Left renal pelvis (tissue), 4 donors: ENCODE results near the gene LBHD2. TPM values are rescaled to one million over a fixed set of nuclear protein-coding genes. Genes with fewer than 3 reads are reported as not detected.

Experiments used
- DNase-seq, 4 donors: peaks; one replicate each; pipeline ENCODE4 v3.0.0-alpha.2; 2013; ENCODE audit warnings: low read depth in 4 of 4, low spot score in 3 of 4
- polyA plus RNA-seq, 4 donors: library from polyadenylated mRNA; unstranded; fragments of 120-200 nt; gene quantifications; one replicate each; pipeline ENCODE4 v1.2.1, GENCODE V29; 2013; ENCODE audit not compliant: insufficient read length in 4 of 4

The LBHD2 gene
- polyA plus RNA-seq, 4 donors = not detected

DNA sequence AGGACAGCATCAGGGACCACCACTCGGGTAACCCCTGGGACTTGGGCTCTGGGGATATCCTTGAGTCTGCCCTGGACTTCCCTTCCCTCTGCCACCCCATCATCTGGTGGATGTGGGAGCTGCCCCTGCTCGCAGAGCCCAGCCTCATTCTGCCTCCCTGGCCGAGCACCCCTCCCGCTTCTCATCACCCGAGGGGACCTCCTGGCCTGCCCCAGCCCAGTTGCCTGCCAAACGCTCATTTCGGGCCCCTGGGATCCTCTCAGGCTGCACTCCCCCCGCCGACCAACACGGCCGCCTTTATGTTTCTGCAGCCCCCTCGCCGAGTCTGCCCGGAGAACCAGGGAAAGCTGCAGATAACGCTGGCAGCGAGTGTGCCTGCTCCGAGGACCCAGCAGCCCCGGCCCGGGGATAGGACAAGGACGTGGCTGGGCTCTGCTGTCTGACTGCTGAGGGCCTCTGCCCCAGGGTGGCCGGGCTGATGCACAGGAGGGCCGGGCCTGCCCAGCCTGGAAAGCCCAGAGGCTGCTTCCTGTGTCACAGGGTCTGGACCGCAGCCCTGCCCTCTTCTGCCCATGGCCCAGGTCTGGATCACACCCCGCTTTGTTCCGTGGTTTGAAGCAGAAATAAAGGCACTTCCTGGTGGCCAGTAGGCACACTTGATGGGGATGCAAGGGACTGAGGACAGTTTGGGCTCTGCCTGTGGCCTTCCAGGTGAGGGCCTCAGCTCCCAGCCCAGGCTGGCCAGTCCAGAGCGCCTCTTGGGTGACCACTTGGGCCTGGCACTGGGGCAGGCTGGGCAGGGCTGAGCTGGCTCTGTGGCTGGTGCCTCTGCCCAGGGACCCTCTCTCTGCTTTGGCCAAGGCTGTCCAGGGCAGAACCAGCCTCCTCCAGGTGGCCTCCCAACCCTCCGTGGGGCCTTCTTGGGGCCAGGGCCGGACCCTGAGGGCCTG, 5.7 kb downstream of the LBHD2 start:
- no peak for DNase-seq

DNA sequence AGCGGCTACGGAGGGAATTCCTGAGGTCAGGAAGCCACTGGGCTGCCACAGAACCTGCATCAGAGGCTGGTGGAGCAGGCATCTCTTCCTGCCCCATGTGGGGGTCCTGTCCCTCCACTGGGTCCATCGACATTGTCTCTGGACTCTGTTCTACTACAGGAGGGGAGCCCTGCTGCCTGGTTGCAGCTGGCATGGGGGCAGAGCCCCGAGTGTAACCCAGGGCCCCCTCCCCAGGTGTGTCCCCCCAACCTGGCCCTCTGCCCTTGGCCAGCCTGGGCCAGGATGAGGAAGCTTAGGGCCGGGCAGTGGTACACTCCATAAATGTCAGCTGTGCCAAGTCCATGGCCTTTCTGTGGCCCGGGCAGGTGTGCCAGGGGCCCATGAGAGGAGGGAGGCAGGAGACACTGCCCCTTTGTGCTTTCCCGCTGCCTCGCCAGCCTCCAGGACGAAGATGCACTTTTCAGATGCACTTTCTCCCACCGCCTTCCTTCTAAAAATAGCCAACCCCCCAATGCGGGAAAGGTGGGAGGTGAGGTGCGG, 6.5 kb downstream of the LBHD2 start:
- DNase-seq = no peak

DNA sequence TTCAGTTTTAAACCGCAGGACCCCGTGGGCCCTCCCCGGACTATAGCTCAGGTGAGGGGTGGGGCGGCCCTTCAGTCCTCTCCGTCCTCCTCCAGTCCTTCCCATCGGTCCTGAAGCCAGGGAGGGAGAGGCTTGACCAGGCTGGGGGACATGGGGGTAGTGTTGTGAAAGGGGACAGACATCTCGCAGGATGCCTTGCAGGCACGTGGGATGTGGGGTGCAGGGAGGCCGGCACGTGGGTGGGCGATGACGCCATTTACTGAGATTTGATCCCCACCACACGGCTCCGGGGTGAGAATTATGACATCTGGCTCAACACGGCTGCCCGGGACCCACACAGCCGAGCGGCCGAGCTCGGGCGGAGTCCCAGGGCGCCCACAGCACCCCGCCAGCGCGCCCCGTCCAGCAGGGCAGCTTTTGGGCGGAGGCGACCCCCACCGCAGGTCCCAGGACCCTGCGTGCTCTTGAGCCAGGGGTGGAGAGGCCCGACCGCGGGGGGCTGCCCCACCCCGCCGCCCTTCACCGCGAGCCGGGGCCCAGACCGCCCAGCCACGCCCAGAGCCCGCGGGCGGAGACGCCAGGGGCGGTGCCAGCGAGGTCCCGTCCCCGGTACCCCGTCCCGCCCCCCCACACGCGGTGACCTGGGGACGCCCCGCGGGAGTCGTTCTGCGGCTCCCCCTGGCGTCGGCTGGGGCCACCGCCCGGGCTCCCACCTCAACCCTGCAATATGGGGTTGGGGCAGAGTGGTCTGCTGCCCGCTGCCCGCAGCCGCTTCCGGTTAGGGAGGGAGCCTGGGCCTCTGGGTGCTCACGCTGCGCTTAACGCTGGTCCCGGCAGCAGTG, 7.3 kb downstream of the LBHD2 start:
- DNase-seq = no peak

DNA sequence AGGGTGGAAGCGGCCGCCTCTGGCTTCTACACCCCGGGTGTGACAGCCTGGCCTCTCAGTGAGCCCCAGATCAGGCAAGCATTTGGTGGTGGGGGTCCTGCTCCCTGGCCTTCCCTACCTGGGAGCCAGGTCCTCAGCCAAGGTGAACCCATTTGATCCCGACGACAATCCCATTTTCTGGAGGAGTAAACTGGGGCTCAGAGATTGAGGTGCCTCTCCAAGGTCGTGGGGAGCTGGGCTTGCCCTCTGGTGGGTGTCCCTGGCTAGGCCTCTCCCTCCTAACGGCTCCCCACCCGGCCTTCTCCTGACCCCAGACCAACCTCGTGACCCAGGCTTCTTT, 7.8 kb downstream of the LBHD2 start:
- DNase-seq = no peak

DNA sequence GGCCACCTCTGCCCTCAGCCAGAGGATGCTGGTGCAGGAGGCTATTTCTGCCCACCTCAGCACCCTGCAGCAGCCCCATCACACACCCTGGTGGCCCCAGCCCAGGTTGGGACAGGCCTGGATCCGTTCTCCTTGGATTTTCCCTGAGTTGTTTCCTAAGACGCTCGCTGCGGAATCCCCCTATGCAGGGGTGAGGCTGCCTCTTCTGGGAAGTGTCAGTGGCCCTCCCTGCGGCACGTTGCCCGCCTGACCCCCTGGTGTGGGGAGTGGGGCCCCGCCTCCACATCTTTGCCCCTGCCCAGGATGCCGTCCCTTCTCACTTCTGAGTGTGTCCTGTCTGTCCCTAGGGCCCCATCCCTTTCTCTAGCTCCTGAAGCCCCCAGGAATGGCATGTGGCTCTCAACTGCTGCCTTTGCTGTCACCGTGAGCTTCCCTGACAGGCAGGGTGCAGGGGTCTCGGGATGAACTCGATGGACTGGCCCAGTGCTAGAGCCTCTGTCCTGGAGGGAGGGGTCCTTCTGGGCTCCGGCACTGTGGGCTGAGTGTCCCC, 9.9 kb downstream of the LBHD2 start:
- DNase-seq = no peak

DNA sequence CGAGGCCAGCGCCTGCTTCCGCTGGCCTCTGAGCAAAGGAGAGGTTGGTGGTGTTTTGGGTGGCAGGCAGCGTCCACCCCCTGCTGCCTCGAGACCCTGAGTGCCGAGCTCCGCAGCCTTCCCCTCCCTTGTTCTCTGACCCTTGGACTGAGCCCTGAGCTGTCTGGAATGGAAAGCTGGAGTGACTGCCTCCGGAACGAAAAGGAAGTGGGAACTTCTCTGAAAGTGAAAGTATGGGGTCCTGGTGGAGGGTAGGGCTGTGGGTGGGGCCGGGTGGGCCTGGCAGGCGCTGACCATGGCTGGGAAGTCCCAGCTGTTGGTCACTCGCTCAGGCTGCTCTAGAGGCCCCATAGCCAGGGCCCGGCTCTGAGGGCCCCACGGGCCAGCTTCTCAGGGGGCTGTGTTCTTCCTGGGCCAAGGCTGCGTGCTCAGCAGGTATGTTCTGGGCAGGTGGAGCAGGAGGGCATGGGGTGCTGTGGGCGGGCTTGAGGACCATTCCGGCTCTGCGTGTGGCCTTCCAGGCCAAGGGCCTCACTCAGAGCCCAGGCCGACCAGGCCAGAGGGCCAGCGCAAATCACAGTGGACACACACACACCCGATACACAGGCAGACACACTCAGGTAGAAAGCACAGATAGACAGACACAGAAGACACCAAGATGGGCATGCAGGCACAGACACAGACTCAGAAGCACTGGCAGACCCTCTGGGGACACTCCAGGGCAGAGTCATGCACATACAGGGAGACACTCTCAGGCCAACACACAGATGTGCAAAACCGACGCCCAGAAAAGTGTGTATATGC, 10.6 kb downstream of the LBHD2 start, which contains the start of gene EXOC3L4:
TSS of gene EXOC3L4 (plus strand) at position 320 of the 804 bp plus-strand sequence. CDS start 5,495 bp downstream, outside the sequence.
- no peak for DNase-seq

DNA sequence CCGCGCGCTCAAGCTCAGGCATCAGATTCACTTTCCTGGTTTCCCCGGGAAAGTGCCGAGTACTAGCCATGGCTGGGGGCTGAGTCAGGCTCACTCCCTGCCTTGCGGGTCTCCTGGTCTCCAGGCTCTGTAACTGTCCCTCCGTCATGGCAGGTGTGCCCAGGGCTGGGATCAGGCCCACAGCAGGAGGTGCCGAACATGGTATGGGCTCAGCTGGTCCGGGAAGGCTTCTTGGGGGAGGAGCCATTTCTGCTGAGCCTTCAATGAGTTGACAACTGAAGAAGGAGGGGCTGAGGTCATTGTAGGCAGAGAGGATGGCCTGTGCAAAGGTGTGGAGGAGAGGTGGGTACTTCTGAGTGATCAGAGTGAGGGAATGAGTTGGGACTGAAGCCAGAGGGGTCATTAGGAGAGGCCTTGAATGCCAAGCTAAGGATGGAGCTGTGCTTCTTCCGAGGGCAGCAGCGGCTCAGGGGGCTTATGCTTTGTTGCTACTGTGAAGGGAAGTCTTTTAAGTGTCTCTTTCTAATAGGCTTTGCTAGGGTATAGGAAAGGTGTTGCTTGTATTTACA, 11.3 kb downstream of the LBHD2 start:
- DNase-seq = no peak

DNA sequence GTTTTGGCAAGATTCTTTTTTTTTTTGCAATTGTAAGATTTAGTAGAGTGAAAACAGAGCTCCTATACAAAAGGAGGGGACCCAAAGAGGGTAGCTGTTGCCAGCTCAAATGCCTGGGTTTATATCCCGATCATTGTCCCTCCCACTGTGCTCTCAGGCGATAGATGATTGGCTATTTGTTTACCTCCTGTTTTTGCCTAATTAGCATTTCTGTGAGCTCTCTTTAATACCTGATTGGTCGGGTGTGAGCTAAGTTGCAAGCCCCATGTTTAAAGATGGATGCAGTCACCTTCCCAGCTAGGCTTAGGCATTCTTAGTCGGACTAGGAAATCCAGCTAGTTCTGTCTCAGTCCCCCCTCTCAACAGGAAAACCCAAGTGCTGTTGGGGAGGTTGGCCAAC, 12.4 kb downstream of the LBHD2 start:
- no peak for DNase-seq

DNA sequence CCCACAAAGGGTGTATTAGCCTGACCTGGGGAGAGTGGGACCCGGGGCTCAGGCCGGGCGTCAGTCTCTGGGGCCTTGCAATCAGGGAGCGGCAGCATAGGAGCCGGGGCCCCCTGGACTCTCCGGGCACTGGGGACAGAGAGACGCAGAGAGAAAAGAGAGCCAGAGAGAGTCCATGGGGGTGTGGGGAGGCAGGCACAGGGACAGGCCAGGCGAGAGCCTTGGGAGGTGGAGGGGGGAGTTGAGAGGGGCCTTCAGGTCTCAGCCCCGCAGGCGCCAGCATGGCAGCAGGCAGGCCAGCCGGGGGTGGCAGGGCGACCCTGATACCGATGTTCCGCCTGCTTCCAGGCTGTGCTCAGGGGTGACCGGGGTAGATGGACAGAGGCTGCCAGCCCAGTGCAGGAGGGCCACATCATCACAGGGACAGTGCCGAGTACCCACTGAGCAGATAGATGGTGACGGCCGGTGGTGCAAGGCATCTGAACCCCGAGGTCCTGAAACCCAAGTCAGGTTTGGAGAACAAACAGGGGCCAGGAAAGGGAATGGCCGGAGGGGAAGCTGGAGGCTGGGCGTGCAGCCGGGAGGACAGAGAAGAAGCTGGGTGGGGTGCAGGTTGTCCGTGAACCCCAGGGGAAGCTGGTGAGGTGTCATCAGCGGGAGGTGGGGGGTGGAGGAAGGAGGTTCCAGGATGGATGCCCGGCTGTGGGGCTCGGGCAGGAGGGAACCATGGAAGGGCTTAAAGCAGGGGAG, 13.4 kb downstream of the LBHD2 start:
- DNase-seq = no peak

DNA sequence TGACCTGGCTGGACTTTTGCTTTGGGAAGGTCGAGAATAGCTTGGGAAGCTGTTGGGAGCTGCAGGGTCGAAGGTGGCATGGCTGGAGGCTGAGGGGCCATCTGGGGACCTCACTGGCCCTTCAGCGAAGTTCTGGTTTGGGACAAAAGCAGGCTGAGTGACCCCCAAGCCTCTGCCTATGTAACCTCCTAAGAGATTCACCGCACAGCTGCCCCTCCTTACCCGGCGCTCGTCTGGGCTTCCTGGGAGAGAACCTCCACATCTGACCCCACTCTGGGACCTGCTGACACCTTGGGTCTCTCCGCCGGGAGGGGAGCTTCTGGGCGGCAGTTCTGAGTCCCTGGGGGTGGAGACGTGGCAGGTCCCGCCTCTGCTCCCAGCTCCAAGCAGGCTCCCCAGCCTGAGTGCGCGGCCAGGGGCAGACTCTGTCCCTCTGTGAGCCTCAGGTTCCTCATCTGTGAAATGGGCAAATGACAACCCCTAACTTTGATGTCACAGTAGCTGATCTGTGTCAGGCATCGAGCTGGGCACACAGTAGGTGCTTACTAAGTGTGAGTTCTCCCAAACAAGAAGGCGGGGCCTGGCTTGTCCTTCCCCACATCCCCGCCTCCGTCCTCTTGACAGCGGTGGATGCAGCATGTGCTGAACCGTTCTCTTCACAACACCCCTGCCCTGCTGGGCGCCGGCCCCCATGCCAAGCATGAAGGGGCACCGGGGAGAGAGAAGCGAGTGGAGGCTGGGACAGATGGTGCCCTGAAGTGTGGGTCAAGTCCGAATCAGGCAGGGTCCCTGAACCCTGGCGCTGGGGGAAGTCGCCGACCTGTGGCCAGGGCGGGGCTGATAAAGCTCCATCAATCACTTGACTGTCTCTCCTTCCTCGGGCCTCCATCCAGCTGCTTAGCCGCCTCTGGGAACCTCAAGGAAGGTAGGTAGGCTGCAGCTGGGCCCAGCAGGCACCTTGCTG, 14.3 kb downstream of the LBHD2 start:
- no peak for DNase-seq

DNA sequence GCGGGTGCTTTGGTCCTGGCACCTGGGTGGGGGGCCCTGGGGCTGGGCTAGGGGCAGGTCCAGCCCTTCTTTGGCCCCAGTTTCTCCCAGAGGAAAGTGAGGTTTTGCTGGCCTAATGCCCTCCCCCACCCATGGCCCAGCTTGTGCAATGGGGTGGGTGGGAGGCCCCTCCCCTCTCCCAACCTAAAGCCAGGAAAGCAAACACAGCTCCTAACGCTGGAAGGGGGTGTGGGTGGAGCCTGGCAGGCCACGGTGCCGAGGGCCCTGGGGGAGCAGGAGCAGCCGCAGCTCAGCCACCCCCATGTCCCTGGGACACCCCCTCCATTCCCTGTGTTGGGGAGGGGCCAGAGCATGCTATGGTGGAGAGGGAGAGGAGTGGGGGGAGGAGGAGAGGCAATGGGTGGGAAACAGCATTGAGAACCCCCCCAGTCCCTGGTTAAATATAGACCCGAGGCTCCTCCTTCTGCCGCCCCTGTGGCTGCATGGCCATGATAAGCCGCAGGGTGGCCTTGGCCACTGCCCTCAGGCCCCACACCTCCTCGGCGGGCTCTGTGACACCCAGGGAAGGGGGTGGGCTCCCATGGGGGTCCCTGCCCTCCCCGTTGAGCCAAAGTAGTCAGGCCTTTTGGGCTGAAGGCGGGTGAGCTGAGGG, 15.2 kb downstream of the LBHD2 start:
- DNase-seq = no peak

DNA sequence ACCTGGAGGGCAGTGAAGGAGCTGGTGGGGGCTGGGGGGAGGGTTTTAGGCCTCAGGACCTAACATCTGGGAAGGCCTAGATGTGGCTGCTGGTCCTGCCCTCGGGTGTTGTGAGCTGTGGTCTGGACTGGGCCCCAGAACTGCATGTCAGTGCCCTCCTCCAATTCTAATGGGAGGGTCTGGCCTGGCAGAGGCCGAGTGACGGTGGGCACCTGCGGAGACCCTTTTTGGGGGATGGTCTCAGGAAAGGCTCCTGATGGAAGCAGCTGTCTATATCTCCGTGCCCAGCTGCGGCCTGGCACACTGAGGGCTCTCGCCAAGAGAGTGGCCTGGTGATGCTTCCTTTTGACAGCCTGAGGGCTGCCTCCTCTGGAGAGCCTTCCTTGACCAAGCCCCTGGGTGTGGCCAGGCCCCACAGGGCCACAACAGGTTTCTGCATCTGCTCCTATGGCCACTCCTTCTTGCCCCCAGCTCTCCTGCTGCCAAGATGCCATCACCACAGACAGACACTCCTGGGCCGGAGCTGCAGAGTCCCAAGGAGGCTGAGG, 15.8 kb downstream of the LBHD2 start:
- DNase-seq = no peak

DNA sequence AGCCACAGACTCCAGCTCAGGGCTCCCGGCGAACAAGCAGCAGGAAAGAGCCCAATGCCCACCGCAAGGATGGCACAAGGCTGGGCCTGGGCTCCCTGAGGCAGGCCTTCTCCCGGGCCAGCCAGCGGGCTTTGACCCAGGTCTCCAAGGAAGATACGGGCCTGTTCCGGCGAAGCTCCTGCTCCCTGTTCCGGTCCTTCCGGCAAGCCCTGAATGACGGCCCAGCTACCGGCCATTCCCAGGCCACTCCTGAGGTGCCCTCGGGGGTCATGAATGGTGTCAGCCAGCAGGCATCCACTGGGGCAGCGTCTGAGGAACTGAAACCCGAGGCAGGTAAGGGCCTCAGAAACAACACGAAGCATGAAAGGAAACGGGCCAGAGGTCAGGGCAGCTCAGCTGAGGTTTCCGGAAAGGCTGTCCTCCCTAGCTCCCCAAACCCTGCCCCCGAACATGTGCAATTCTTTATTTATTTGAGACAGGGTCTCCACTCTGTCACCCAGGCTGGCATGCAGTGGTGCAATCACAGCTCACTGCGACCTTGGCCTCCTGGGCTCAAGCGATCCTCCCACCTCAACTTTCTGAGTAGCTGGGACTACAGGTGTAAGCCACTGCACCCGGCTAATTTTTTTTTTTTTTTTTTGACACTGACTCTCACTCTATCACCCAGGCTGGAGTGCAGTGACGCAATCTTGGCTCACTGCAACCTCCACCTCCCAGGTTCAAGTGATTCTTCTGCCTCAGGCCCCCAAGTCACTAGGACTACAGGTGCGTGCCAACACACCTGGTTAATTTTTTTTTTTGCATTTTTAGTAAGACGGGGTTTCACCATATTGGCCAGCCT, 16.5 kb downstream of the LBHD2 start:
- no peak for DNase-seq

DNA sequence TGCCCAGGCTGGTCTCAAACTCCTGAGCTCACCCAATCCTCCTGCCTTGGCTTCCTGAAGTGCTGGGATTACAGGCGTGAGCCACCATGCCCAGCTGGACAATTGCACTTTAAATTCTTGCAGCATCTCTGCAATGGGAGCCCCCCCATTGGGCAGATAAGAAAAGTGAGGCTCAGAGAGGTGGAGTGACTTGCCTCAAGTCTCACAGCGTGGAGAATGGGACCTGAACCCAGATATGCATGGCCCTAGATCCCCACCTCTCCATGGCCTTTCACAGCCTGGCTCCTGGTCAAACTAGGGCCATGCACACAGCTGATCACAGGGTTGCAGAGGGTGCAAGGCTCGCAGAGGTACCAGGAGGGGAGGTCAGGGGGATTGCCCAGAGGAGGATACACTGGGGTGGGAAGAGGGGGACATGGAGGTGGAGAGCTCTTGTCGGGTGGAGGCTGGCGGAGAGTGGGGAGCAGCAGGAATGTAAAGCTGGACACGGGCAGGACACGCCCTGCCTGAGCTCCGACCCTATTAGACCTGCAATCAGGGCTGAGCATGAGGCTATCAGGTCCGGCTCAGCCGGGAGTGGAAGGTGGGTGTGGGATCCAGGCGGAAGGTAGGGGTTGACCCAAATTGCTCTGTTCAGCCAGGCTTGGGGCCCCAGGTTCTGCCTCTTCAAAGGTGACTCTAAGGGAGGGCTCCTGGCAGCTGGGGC, 17.4 kb downstream of the LBHD2 start:
- DNase-seq = no peak

DNA sequence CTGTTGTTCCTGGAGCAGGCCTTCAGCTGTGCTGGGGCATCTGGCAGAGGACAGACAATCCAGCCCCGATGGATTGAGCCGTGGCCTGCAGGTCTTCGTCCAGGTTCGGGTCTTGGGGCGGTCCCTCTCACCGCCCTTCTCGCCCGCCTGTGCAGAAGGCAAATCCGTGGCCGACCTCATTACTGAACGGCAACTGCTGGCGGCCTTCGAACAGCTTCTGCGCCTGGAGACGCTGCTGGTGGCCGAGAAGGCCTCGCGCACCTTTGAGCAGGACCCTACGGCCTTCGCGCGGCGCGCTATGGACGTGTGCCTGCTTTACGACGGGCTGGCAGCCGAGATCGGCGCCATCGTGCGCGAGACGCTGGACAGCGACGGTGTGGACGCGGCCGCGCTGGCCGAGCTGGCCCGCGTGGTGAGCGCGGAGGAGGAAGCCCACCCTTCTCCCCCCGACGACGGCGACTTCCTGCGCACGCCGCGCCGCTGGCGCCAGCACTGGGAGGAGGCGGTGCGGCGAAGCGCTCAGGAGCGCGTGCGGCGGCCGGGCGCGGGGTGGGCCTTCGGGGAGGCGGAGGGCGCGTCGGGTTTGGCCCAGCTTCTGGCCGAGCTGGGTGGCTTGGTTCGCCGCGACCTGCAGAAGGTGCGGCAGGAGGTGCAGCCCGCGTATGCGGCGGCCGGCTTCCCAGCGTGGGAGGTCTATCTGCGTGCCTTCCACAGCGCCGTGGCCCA, 18.1 kb downstream of the LBHD2 start:
- no peak for DNase-seq
